HepG2 (cell line): ENCODE results near the gene MAPK4. TPM values are rescaled to one million over a fixed set of nuclear protein-coding genes. Genes with fewer than 3 reads are reported as not detected.

Experiments used
- ATAC-seq: fragments of 200-7000 bp; cut with Tn5 transposase; 3 replicates; pipeline ENCODE4 v1.9.1; 2020; ENCODE audit warnings: mild to moderate bottlenecking, moderate library complexity
- BruUV-seq: library from RNA; stranded (reverse); fragments of 400-500 nt; replicated peaks from 2 replicates; lab custom pipeline; 2021; lab: Mats Ljungman, UMichigan
- CTCF ChIA-PET: fragments of 300-600 bp; formaldehyde crosslinking; extraction: SDS; loops from one replicate; lab custom pipeline; 2021; ENCODE audit warnings: low total read pairs, inconsistent platforms, low intra/inter-chr PET ratio; lab: Yijun Ruan, JAX
- POLR2A ChIA-PET: fragments of 350-600 bp; sonication (Branson Sonifier 250); formaldehyde crosslinking; loops from one replicate; lab custom pipeline; 2020; ENCODE audit warnings: antibody characterized with exemption, inconsistent platforms; lab: Yijun Ruan, JAX
- DNase-seq: peaks from one replicate; pipeline ENCODE4 v3.0.0-alpha.2; 2015; ENCODE audit warnings: low spot score
- FAIRE-seq: peaks from 3 replicates; lab custom pipeline; 2011; peaks lifted over from hg19 to GRCh38; lab: Jason Lieb, UNC
- H2AFZ ChIP-seq: one replicate; pipeline ENCODE4 v1.6.1; 2011; ENCODE audit warnings: low read length, inconsistent platforms
- H3K27ac ChIP-seq: fragments of 300-600 bp; 3 replicates; pipeline ENCODE4 v1.8.0; 2011; ENCODE audit warnings: mixed run types, mild to moderate bottlenecking, mixed read lengths, low read length, inconsistent platforms; ENCODE audit not compliant: insufficient read depth; ENCODE audit errors: extremely low read length
- H3K27me3 ChIP-seq, 2 experiments: fragments of 200-600 bp in 1 of 2; 2 replicates in 1 of 2; 3 replicates in 1 of 2; pipeline versions ENCODE4 v1.6.0 to v1.8.0; 2011; ENCODE audit warnings: low read length in 2 of 2, mild to moderate bottlenecking in 2 of 2, moderate library complexity in 2 of 2, inconsistent platforms in 1 of 2; ENCODE audit not compliant: insufficient read depth in 2 of 2, control insufficient read depth in 1 of 2
- H3K36me3 ChIP-seq, 2 experiments: fragments of 200-600 bp in 1 of 2; replicated peaks in 1 of 2; 2 replicates in 1 of 2; 3 replicates in 1 of 2; pipeline versions ENCODE4 v1.5.1 to v1.8.0; 2011; ENCODE audit warnings: low read length in 2 of 2, inconsistent platforms in 1 of 2; ENCODE audit not compliant: insufficient read depth in 2 of 2, control insufficient read depth in 1 of 2
- H3K4me1 ChIP-seq: 2 replicates; pipeline ENCODE4 v1.5.1; 2012; ENCODE audit warnings: low read length, inconsistent platforms; ENCODE audit not compliant: insufficient read depth
- H3K4me2 ChIP-seq: 2 replicates; pipeline ENCODE4 v1.6.0; 2011; ENCODE audit warnings: low read depth, low read length, inconsistent platforms
- H3K4me3 ChIP-seq, 3 experiments: fragments of 200-600 bp in 1 of 3; sonication (generic), shearing (Covaris generic) in 1 of 3; replicated peaks in 1 of 3; 2 replicates each; pipeline ENCODE4 v1.5.1; 2011 to 2016; ENCODE audit warnings: low read length in 3 of 3, inconsistent platforms in 2 of 3, low read depth in 2 of 3, mild to moderate bottlenecking in 2 of 3, control low read depth in 1 of 3, mixed read lengths in 1 of 3; ENCODE audit not compliant: insufficient read depth in 1 of 3
- H3K79me2 ChIP-seq: one replicate; pipeline ENCODE4 v1.6.1; 2011; ENCODE audit warnings: low read length, inconsistent platforms; ENCODE audit not compliant: insufficient read depth
- H3K9ac ChIP-seq: 2 replicates; pipeline ENCODE4 v1.6.0; 2011; ENCODE audit warnings: mild to moderate bottlenecking, low read depth, low read length, inconsistent platforms; ENCODE audit not compliant: insufficient read depth
- H3K9me3 ChIP-seq: 2 replicates; pipeline ENCODE4 v1.5.1; 2012; ENCODE audit warnings: mild to moderate bottlenecking, low read length
- H4K20me1 ChIP-seq: 2 replicates; pipeline ENCODE4 v1.6.0; 2011; ENCODE audit warnings: inconsistent platforms, mild to moderate bottlenecking, low read length, moderate library complexity; ENCODE audit not compliant: insufficient read depth
- DPF2 ChIP-seq: sonication (generic); formaldehyde crosslinking; IDR thresholded peaks from 2 replicates; pipeline ENCODE4 v1.4.0; 2020; ENCODE audit warnings: mild to moderate bottlenecking, low read depth, missing genetic modification reagents, borderline replicate concordance
- GZF1 ChIP-seq: sonication (generic); formaldehyde crosslinking; IDR thresholded peaks from 2 replicates; pipeline ENCODE4 v1.5.1; 2020; ENCODE audit warnings: mild to moderate bottlenecking, missing genetic modification reagents
- MED13 ChIP-seq: sonication (generic); formaldehyde crosslinking; IDR thresholded peaks from 2 replicates; pipeline ENCODE4 v1.5.0; 2020; ENCODE audit warnings: missing genetic modification reagents
- NR2C2 ChIP-seq: sonication (generic); formaldehyde crosslinking; IDR thresholded peaks from 2 replicates; pipeline ENCODE4 v1.4.0; 2020; ENCODE audit warnings: missing genetic modification reagents, mild to moderate bottlenecking, moderate library complexity, borderline replicate concordance
- PAX8 ChIP-seq: sonication (generic); formaldehyde crosslinking; IDR thresholded peaks from 2 replicates; pipeline ENCODE4 v1.8.0; 2022; ENCODE audit warnings: mild to moderate bottlenecking, missing genetic modification reagents, borderline replicate concordance
- RNF2 ChIP-seq: fragments of 450-650 bp; conservative IDR thresholded peaks from 2 replicates; pipeline ENCODE4 v1.6.1; 2016; ENCODE audit warnings: low read depth
- SRF ChIP-seq: IDR thresholded peaks from 2 replicates; pipeline ENCODE4 v1.6.1; 2011; ENCODE audit warnings: mild to moderate bottlenecking, low read depth, low read length, moderate library complexity
- ZBTB7B ChIP-seq: sonication (generic); formaldehyde crosslinking; IDR thresholded peaks from 2 replicates; pipeline ENCODE4 v1.4.0; 2020; ENCODE audit warnings: missing genetic modification reagents
- ZNF101 ChIP-seq: sonication (generic); formaldehyde crosslinking; IDR thresholded peaks from 2 replicates; pipeline ENCODE4 v1.4.0; 2020; ENCODE audit warnings: mild to moderate bottlenecking, low read depth, missing genetic modification reagents, borderline replicate concordance
- ZNF17 ChIP-seq: sonication (generic); formaldehyde crosslinking; IDR thresholded peaks from 2 replicates; pipeline ENCODE4 v1.5.0; 2020; ENCODE audit warnings: mild to moderate bottlenecking, missing genetic modification reagents
- ZNF432 ChIP-seq: sonication (generic); formaldehyde crosslinking; IDR thresholded peaks from 2 replicates; pipeline ENCODE4 v1.5.0; 2020; ENCODE audit warnings: missing genetic modification reagents, mild to moderate bottlenecking, borderline replicate concordance
- ZNF616 ChIP-seq: sonication (generic); formaldehyde crosslinking; IDR thresholded peaks from 2 replicates; pipeline ENCODE4 v1.5.0; 2020; ENCODE audit warnings: low read depth, mild to moderate bottlenecking, missing genetic modification reagents
- ZNF747 ChIP-seq: sonication (generic); formaldehyde crosslinking; IDR thresholded peaks from 2 replicates; pipeline ENCODE4 v1.8.1; 2023; ENCODE audit warnings: missing genetic modification reagents, mild to moderate bottlenecking, borderline replicate concordance
- ZNF749 ChIP-seq: sonication (generic); formaldehyde crosslinking; IDR thresholded peaks from 2 replicates; pipeline ENCODE4 v1.8.0; 2022; ENCODE audit warnings: mild to moderate bottlenecking, missing genetic modification reagents, moderate library complexity, borderline replicate concordance
- WGBS: methylation state at CpG from one replicate; pipeline ENCODE4 v1.1.6; 2017; ENCODE audit warnings: low lambda C conversion rate; 5-methylcytosine and 5-hydroxymethylcytosine counted together
- in situ Hi-C: cut with HindIII; loops from 2 replicates; pipeline ENCODE4 v1.10.0; 2017; ENCODE audit warnings: low pct_unique_long_range_greater_than_20kb; ENCODE audit not compliant: extremely low pct_ligation_motif_present
- intact Hi-C: fragments of 100-400 bp; cut with micrococcal nuclease; formaldehyde crosslinking; loops from one replicate; pipeline ENCODE4 v1.10.0; 2022; ENCODE audit not compliant: unreplicated experiment
- polyA plus RNA-seq, 8 experiments: library from polyadenylated mRNA; depleted of rRNA in 3 of 8; stranded (reverse) in 7 of 8; unstranded in 1 of 8; fragments of >200 nt; fragmentation: Illumina TruSeq in 4 of 8; extraction: Trizol in 4 of 8; gene quantifications; 2 replicates each; pipeline versions ENCODE4 v1.2.1 to v1.2.3, GENCODE V29; 2011 to 2016; ENCODE audit warnings: low read depth in 4 of 8, missing spikeins in 1 of 8, mixed read lengths in 1 of 8; ENCODE audit not compliant: insufficient read depth in 1 of 8
- total RNA-seq, 5 experiments: library from RNA; depleted of rRNA; stranded (reverse); fragments of >200 nt; fragmentation: Illumina TruSeq; extraction: Trizol; gene quantifications; 2 replicates each; pipeline ENCODE4 v1.2.3, GENCODE V29; 2016; ENCODE audit warnings: low read depth in 1 of 5
- TF ChIP-seq, protein P1 (sequence below): sonication (generic); IDR thresholded peaks from 2 replicates; pipeline ENCODE4 v1.6.1; 2016; ENCODE audit warnings: low read depth, borderline replicate concordance
- TF ChIP-seq, protein P2 (sequence below): sonication (generic); formaldehyde crosslinking; IDR thresholded peaks from 2 replicates; pipeline ENCODE4 v1.4.0; 2020; ENCODE audit warnings: low read depth, missing genetic modification reagents

The MAPK4 gene
- total and polyA plus RNA-seq, 2 of the 13 experiments (the other 11 are each of a cell fraction or from before 2014, with no cell fraction given), result not detected

GRCh38 chr18:50704357-50704940 is 144.6 kb downstream of the MAPK4 start:
- H3K27ac ChIP-seq, result no peak overlapping the region
- CTCF ChIA-PET, result no interaction called here
- POLR2A ChIA-PET, result no interaction called here
- H3K4me3 ChIP-seq, result no peak overlapping the region
- DNase-seq, result no peak
- FAIRE-seq, result no peak
- in situ Hi-C loops (no loop called here), intact Hi-C loops (no loop called here)
- 43% methylated on average over 4 of the region's 4 CpGs for WGBS
- no peak overlapping the region for H2AFZ ChIP-seq
- H3K4me1 ChIP-seq, result no peaks in the 10 kb centered on the region
- no peaks in the 10 kb centered on the region for H3K36me3 ChIP-seq
- TF ChIP-seq RNF2 (no peak), ZNF749 (CRISPR knock-in tag) (no peak), ZNF432 (no peak), DPF2 (CRISPR knock-in tag) (no peak), GZF1 (CRISPR knock-in tag) (no peak), ZNF616 (CRISPR knock-in tag) (no peak), ZNF101 (CRISPR knock-in tag) (no peak), ZBTB7B (CRISPR knock-in tag) (no peak), MED13 (CRISPR knock-in tag) (no peak), ZNF17 (CRISPR knock-in tag) (no peak), NR2C2 (CRISPR knock-in tag) (no peak), SRF (no peak), PAX8 (CRISPR knock-in tag) (no peak), ZNF747 (CRISPR knock-in tag) (no peak)
- TF ChIP-seq, protein P1, sequence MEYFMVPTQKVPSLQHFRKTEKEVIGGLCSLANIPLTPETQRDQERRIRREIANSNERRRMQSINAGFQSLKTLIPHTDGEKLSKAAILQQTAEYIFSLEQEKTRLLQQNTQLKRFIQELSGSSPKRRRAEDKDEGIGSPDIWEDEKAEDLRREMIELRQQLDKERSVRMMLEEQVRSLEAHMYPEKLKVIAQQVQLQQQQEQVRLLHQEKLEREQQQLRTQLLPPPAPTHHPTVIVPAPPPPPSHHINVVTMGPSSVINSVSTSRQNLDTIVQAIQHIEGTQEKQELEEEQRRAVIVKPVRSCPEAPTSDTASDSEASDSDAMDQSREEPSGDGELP, result no peak
- TF ChIP-seq, protein P2, sequence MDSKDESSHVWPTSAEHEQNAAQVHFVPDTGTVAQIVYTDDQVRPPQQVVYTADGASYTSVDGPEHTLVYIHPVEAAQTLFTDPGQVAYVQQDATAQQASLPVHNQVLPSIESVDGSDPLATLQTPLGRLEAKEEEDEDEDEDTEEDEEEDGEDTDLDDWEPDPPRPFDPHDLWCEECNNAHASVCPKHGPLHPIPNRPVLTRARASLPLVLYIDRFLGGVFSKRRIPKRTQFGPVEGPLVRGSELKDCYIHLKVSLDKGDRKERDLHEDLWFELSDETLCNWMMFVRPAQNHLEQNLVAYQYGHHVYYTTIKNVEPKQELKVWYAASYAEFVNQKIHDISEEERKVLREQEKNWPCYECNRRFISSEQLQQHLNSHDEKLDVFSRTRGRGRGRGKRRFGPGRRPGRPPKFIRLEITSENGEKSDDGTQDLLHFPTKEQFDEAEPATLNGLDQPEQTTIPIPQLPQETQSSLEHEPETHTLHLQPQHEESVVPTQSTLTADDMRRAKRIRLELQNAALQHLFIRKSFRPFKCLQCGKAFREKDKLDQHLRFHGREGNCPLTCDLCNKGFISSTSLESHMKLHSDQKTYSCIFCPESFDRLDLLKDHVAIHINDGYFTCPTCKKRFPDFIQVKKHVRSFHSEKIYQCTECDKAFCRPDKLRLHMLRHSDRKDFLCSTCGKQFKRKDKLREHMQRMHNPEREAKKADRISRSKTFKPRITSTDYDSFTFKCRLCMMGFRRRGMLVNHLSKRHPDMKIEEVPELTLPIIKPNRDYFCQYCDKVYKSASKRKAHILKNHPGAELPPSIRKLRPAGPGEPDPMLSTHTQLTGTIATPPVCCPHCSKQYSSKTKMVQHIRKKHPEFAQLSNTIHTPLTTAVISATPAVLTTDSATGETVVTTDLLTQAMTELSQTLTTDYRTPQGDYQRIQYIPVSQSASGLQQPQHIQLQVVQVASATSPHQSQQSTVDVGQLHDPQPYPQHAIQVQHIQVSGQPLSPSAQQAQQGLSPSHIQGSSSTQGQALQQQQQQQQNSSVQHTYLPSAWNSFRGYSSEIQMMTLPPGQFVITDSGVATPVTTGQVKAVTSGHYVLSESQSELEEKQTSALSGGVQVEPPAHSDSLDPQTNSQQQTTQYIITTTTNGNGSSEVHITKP (CRISPR knock-in tag), result no peak
- no peak overlapping the region for H3K4me2 ChIP-seq
- no peaks in the 10 kb centered on the region; a peak in 2 of 5 replicates for H3K27me3 ChIP-seq
- BruUV-seq, result no TSS peak
- H4K20me1 ChIP-seq, result no peaks in the 10 kb centered on the region
- H3K9ac ChIP-seq, result no peak overlapping the region
- H3K9me3 ChIP-seq, result no peaks in the 10 kb centered on the region
- no peak for ATAC-seq
- H3K79me2 ChIP-seq, result no peaks in the 10 kb centered on the region
